HEK293 (cell line): ENCODE measurements around the gene SOX13.

ENCODE experiments used
- TCF7L2 ChIP-seq: IDR thresholded peaks from 2 replicates; pipeline ENCODE4 v1.6.1; 2011; ENCODE audit warnings: low read depth, mild to moderate bottlenecking, inconsistent platforms, low read length, moderate library complexity, borderline replicate concordance
- YY1 ChIP-seq: fragments of 450-650 bp; formaldehyde crosslinking; IDR thresholded peaks from 2 replicates; pipeline ENCODE4 v1.5.1; 2018; ENCODE audit warnings: missing biosample characterization, missing genetic modification characterization
- ZNF175 ChIP-seq: fragments of 450-650 bp; formaldehyde crosslinking; IDR thresholded peaks from 2 replicates; pipeline ENCODE4 v1.5.1; 2016; ENCODE audit warnings: missing biosample characterization, missing genetic modification characterization
- ZNF19 ChIP-seq: fragments of 450-650 bp; formaldehyde crosslinking; IDR thresholded peaks from 2 replicates; pipeline ENCODE4; 2016; ENCODE audit warnings: missing biosample characterization, missing genetic modification characterization, low read depth
- ZNF416 ChIP-seq: fragments of 450-650 bp; formaldehyde crosslinking; IDR thresholded peaks from 2 replicates; pipeline ENCODE4 v1.5.1; 2016; ENCODE audit warnings: missing biosample characterization, missing genetic modification characterization
- ZSCAN30 ChIP-seq: fragments of 450-650 bp; IDR thresholded peaks from 2 replicates; pipeline ENCODE4 v1.5.1; 2018; ENCODE audit warnings: missing biosample characterization, mild to moderate bottlenecking, missing genetic modification characterization, moderate library complexity
- TF ChIP-seq, protein P1 (sequence below): fragments of 450-650 bp; formaldehyde crosslinking; IDR thresholded peaks from 2 replicates; pipeline ENCODE4 v1.5.1; 2016; ENCODE audit warnings: missing biosample characterization, missing genetic modification characterization
- TF ChIP-seq, protein P2 (sequence below): fragments of 450-650 bp; formaldehyde crosslinking; IDR thresholded peaks from 2 replicates; pipeline ENCODE4 v1.5.1; 2016; ENCODE audit warnings: missing biosample characterization, missing genetic modification characterization

DNA sequence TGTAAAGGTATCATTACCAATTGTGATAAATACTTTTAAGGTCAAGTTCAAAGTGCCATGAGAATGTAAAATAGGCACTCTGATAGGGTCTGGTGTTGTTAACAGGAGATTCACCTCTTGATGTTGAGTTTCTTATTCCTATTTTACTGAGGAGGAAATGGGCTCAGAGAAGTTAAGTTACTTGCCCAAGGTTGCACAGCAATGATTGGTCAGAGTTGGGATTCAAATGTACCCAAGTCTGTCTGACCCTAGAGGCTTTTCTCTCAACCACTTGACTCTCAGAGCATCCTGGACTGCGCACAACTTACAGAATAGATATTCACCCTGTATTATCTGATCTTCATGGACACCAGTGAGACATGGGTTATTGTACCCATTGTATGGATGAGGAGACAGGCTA lies 33.9 kb downstream of the SOX13 start:
- TF ChIP-seq, protein P1, sequence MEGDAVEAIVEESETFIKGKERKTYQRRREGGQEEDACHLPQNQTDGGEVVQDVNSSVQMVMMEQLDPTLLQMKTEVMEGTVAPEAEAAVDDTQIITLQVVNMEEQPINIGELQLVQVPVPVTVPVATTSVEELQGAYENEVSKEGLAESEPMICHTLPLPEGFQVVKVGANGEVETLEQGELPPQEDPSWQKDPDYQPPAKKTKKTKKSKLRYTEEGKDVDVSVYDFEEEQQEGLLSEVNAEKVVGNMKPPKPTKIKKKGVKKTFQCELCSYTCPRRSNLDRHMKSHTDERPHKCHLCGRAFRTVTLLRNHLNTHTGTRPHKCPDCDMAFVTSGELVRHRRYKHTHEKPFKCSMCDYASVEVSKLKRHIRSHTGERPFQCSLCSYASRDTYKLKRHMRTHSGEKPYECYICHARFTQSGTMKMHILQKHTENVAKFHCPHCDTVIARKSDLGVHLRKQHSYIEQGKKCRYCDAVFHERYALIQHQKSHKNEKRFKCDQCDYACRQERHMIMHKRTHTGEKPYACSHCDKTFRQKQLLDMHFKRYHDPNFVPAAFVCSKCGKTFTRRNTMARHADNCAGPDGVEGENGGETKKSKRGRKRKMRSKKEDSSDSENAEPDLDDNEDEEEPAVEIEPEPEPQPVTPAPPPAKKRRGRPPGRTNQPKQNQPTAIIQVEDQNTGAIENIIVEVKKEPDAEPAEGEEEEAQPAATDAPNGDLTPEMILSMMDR (tag by site-specific recombination), result no peak
- TF ChIP-seq ZNF175 (tag by site-specific recombination), result no peak
- TF ChIP-seq YY1 (tag by site-specific recombination), result no peak
- TF ChIP-seq, protein P2, sequence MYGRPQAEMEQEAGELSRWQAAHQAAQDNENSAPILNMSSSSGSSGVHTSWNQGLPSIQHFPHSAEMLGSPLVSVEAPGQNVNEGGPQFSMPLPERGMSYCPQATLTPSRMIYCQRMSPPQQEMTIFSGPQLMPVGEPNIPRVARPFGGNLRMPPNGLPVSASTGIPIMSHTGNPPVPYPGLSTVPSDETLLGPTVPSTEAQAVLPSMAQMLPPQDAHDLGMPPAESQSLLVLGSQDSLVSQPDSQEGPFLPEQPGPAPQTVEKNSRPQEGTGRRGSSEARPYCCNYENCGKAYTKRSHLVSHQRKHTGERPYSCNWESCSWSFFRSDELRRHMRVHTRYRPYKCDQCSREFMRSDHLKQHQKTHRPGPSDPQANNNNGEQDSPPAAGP, result no peak
- no peak for TF ChIP-seq ZSCAN30 (tag by site-specific recombination)
- TF ChIP-seq ZNF19 (tag by site-specific recombination), result no peak
- TF ChIP-seq TCF7L2, result no peak
- TF ChIP-seq ZNF416, result no peak
